Endothelial cell of umbilical vein (primary cell): Measurements from ENCODE around the gene HCFC1. TPM values are rescaled to one million over a fixed set of nuclear protein-coding genes. Genes with fewer than 3 reads are reported as not detected.

Source experiments
- BruUV-seq: library from RNA; stranded (reverse); fragments of 400-500 nt; replicated peaks from 2 replicates; lab custom pipeline; 2021; lab: Mats Ljungman, UMichigan
- CTCF ChIA-PET: fragments of 300-600, 350-600 bp; sonication (Branson Sonifier 250); formaldehyde crosslinking; loops from one replicate; lab custom pipeline; 2021; ENCODE audit warnings: antibody characterized with exemption, inconsistent platforms; lab: Charles Lee
- POLR2A ChIA-PET: fragments of 300-600, 350-600 bp; sonication (Branson Sonifier 250); formaldehyde crosslinking; loops from one replicate; lab custom pipeline; 2021; ENCODE audit warnings: antibody characterized with exemption, inconsistent platforms; lab: Charles Lee
- DNase-seq: peaks from one replicate; pipeline ENCODE4 v3.0.0-alpha.2; 2011; ENCODE audit warnings: low read depth, low spot score
- FAIRE-seq: peaks from 2 replicates; lab custom pipeline; 2011; peaks lifted over from hg19 to GRCh38; lab: Jason Lieb, UNC
- H2AFZ ChIP-seq: 2 replicates; pipeline ENCODE4 v1.6.0; 2012; ENCODE audit warnings: low read depth, low read length, control low read depth, inconsistent platforms
- H3K27ac ChIP-seq: 2 replicates; pipeline ENCODE4 v1.5.1; 2011; ENCODE audit warnings: low read depth, mild to moderate bottlenecking, control low read depth, low read length, moderate library complexity; ENCODE audit not compliant: insufficient read depth
- H3K27me3 ChIP-seq, 2 experiments: 2 replicates each; pipeline versions ENCODE4 v1.6.0 to v1.6.1; 2011; ENCODE audit warnings: low read length in 2 of 2, mixed read lengths in 1 of 2; ENCODE audit not compliant: control insufficient read depth in 2 of 2, insufficient read depth in 2 of 2
- H3K36me3 ChIP-seq, 2 experiments: 2 replicates in 1 of 2; 3 replicates in 1 of 2; pipeline ENCODE4 v1.5.1; 2011; ENCODE audit warnings: low read length in 2 of 2, mild to moderate bottlenecking in 1 of 2, moderate library complexity in 1 of 2; ENCODE audit not compliant: control insufficient read depth in 2 of 2, insufficient read depth in 2 of 2; ENCODE audit errors: extremely low read depth in 1 of 2
- H3K4me1 ChIP-seq: 3 replicates; pipeline ENCODE4 v1.5.1; 2011; ENCODE audit warnings: mild to moderate bottlenecking, low read length; ENCODE audit not compliant: control insufficient read depth, insufficient read depth; ENCODE audit errors: extremely low read depth
- H3K4me2 ChIP-seq: 2 replicates; pipeline ENCODE4 v1.6.1; 2011; ENCODE audit warnings: low read length, control low read depth, mixed read lengths; ENCODE audit not compliant: insufficient read depth
- H3K4me3 ChIP-seq, 3 experiments: fragments of 200-600 bp in 1 of 3; sonication (generic), shearing (Covaris generic) in 1 of 3; replicated peaks in 1 of 3; 2 replicates each; pipeline ENCODE4 v1.5.1; 2011 to 2016; ENCODE audit warnings: control low read depth in 3 of 3, low read length in 3 of 3, mild to moderate bottlenecking in 2 of 3, inconsistent platforms in 1 of 3, low read depth in 1 of 3, moderate library complexity in 1 of 3; ENCODE audit not compliant: insufficient read depth in 1 of 3
- H3K79me2 ChIP-seq: 2 replicates; pipeline ENCODE4 v1.6.0; 2012; ENCODE audit warnings: low read length, inconsistent platforms; ENCODE audit not compliant: control insufficient read depth, insufficient read depth
- H3K9ac ChIP-seq: replicated peaks from 2 replicates; pipeline ENCODE3; 2011; ENCODE audit warnings: low read length, control low read depth; ENCODE audit not compliant: insufficient read depth; ENCODE audit errors: extremely low read depth
- H3K9me1 ChIP-seq: replicated peaks from 3 replicates; pipeline ENCODE4 v1.6.0; 2011; ENCODE audit warnings: mild to moderate bottlenecking, low read length; ENCODE audit not compliant: control insufficient read depth, insufficient read depth; ENCODE audit errors: extremely low read depth
- H3K9me3 ChIP-seq: replicated peaks from 2 replicates; pipeline ENCODE4 v1.5.1; 2012; ENCODE audit warnings: low read length, inconsistent platforms; ENCODE audit not compliant: control insufficient read depth, insufficient read depth
- H4K20me1 ChIP-seq: replicated peaks from 2 replicates; pipeline ENCODE3; 2011; ENCODE audit warnings: mild to moderate bottlenecking, low read length; ENCODE audit not compliant: control insufficient read depth, insufficient read depth; ENCODE audit errors: extremely low read depth
- CTCF ChIP-seq, 2 donors: IDR thresholded peaks; 1 replicate in 1 of 2; 2 replicates in 1 of 2; pipeline ENCODE4 v1.5.1; 2011; ENCODE audit warnings: low read length in 2 of 2, mild to moderate bottlenecking in 2 of 2, moderate library complexity in 2 of 2, control low read depth in 1 of 2, inconsistent platforms in 1 of 2, low read depth in 1 of 2; ENCODE audit not compliant: insufficient read depth in 1 of 2; ENCODE audit errors: extremely low read depth in 1 of 2
- EZH2 ChIP-seq: IDR thresholded peaks from 2 replicates; pipeline ENCODE4 v1.6.1; 2012; ENCODE audit warnings: borderline replicate concordance, low read depth, mild to moderate bottlenecking, moderate library complexity, low read length, inconsistent platforms; ENCODE audit not compliant: severe bottlenecking
- FOS ChIP-seq: IDR thresholded peaks from 2 replicates; pipeline ENCODE4 v1.6.1; 2011; ENCODE audit warnings: mild to moderate bottlenecking, low read length, moderate library complexity, borderline replicate concordance; ENCODE audit not compliant: insufficient read depth
- GATA2 ChIP-seq: IDR thresholded peaks from 2 replicates; pipeline ENCODE4 v1.7.0; 2011; ENCODE audit warnings: low read depth, mild to moderate bottlenecking, moderate library complexity, mixed read lengths, low read length; ENCODE audit not compliant: insufficient read length, insufficient read depth
- JUN ChIP-seq: IDR thresholded peaks from 2 replicates; pipeline ENCODE4 v1.6.1; 2011; ENCODE audit warnings: borderline replicate concordance, low read depth; ENCODE audit not compliant: insufficient read length, insufficient read depth
- MAX ChIP-seq: IDR thresholded peaks from 2 replicates; pipeline ENCODE4 v1.6.1; 2011; ENCODE audit not compliant: insufficient read depth, insufficient read length
- MYC ChIP-seq: IDR thresholded peaks from one replicate; pipeline ENCODE4 v1.6.1; 2011; ENCODE audit warnings: mild to moderate bottlenecking, low read depth, low read length
- POLR2A ChIP-seq: IDR thresholded peaks from 2 replicates; pipeline ENCODE4 v1.6.1; 2012; ENCODE audit warnings: low read depth, mild to moderate bottlenecking, control low read depth, low read length
- POLR2AphosphoS5 ChIP-seq: IDR thresholded peaks from 2 replicates; pipeline ENCODE4 v1.6.1; 2012; ENCODE audit warnings: low read depth, mild to moderate bottlenecking, control low read depth, low read length, moderate library complexity; ENCODE audit not compliant: insufficient read depth
- dilution Hi-C: fragments of 300-500 bp; cut with MboI; formaldehyde crosslinking; loops from one replicate; pipeline ENCODE4 v1.15.0; 2019; ENCODE audit warnings: low sequenced_read_pairs; ENCODE audit not compliant: extremely low pct_ligation_motif_present
- intact Hi-C: fragments of 100-400 bp; cut with micrococcal nuclease; formaldehyde crosslinking; loops from one replicate; pipeline ENCODE4 v1.10.0; 2022
- polyA plus RNA-seq, 4 experiments: library from polyadenylated mRNA; depleted of rRNA in 3 of 4; stranded (reverse) in 3 of 4; unstranded in 1 of 4; fragments of >200 nt; gene quantifications; 2 replicates each; pipeline versions ENCODE4 v1.2.1 to v1.2.3, GENCODE V29; 2011 to 2012; ENCODE audit warnings: missing spikeins in 1 of 4
- total RNA-seq: library from RNA; stranded (reverse); gene quantifications from 2 replicates; pipeline ENCODE4 v1.2.3, GENCODE V29; 2021

The HCFC1 gene
- total and polyA plus RNA-seq, 2 donors (not counting 3 experiments of a cell fraction or from before 2014, with no cell fraction given) = 15.9 to 85.9 TPM

GRCh38 chrX:153964105-153964504, 7.5 kb downstream of the HCFC1 start:
- no peaks in the 10 kb centered on the region for H3K27me3 ChIP-seq
- FAIRE-seq = no peak
- no peak overlapping the region for H3K9ac ChIP-seq
- no peak for TF ChIP-seq EZH2
- TF ChIP-seq MYC = no peak
- no peak for TF ChIP-seq MAX
- TF ChIP-seq POLR2AphosphoS5 = no peak
- no peak for TF ChIP-seq FOS
- TF ChIP-seq GATA2 = no peak
- TF ChIP-seq CTCF (IDR thresholded peaks at IDR 0.05; ENCODE audit: extremely low read depth in 1 of 2, insufficient read depth in 1 of 2, low read depth in 1 of 2, low read length in 2 of 2) = no peak
- TF ChIP-seq POLR2A = no peak
- TF ChIP-seq JUN = no peak
- no peaks in the 10 kb centered on the region for H3K9me1 ChIP-seq
- H3K36me3 ChIP-seq = peaks cover 7 to 28% of the 10 kb centered on the region in 2 experiments
- H3K4me3 ChIP-seq = no peak overlapping the region
- H4K20me1 ChIP-seq = no peaks in the 10 kb centered on the region
- no peak overlapping the region for H2AFZ ChIP-seq
- H3K9me3 ChIP-seq = no peaks in the 10 kb centered on the region
- peaks cover 63% of the 10 kb centered on the region for H3K79me2 ChIP-seq
- no TSS peak for BruUV-seq
- DNase-seq = no peak
- H3K4me2 ChIP-seq = no peak overlapping the region
- intact Hi-C loops (no loop called here), dilution Hi-C loops (no loop called here)
- H3K4me1 ChIP-seq = peaks cover 24% of the 10 kb centered on the region
- no peak overlapping the region for H3K27ac ChIP-seq
- ChIA-PET CTCF (no interaction called here), POLR2A (no interaction called here)
